ENCODE results near the gene COL25A1.

Gene COL25A1

GRCh38 chr4:108814326-108814725 lies 488.1 kb downstream of the COL25A1 start:
- DNase-seq (ENCODE audit: low read depth), result no peak
- H3K4me3 ChIP-seq (ENCODE audit: low read length), result no peak overlapping the region
- no peak for TF ChIP-seq CTCF (conservative IDR thresholded peaks at IDR 0.05; ENCODE audit: low read depth, low read length)

- DNase-seq (ENCODE audit: low read depth), result no peak
- H3K4me3 ChIP-seq (ENCODE audit: low read length), result no peak overlapping the region
- TF ChIP-seq CTCF (conservative IDR thresholded peaks at IDR 0.05; ENCODE audit: low read depth, low read length), result no peak
Observed at GRCh38 chr4:108813261-108813660, 489.2 kb downstream of the COL25A1 start.

- no peak overlapping the region for H3K4me3 ChIP-seq (ENCODE audit: low read length)
- DNase-seq (ENCODE audit: low read depth), result no peak
- TF ChIP-seq CTCF (conservative IDR thresholded peaks at IDR 0.05; ENCODE audit: low read depth, low read length), result no peak
Observed at GRCh38 chr4:108811486-108811885, 491.0 kb downstream of the COL25A1 start.

- no peak for TF ChIP-seq CTCF (conservative IDR thresholded peaks at IDR 0.05; ENCODE audit: low read depth, low read length)
- H3K4me3 ChIP-seq (ENCODE audit: low read length), result no peak overlapping the region
- no peak for DNase-seq (ENCODE audit: low read depth)
Observed at GRCh38 chr4:108810087-108810486, 492.4 kb downstream of the COL25A1 start.

GRCh38 chr4:108804648-108805273 lies 497.7 kb downstream of the COL25A1 start:
- DNase-seq (ENCODE audit: low read depth), result no peak
- H3K4me3 ChIP-seq (ENCODE audit: low read length), result no peak overlapping the region
- TF ChIP-seq CTCF (conservative IDR thresholded peaks at IDR 0.05; ENCODE audit: low read depth, low read length), result no peak

- no peak for DNase-seq (ENCODE audit: low read depth)
- H3K4me3 ChIP-seq (ENCODE audit: low read length), result no peak overlapping the region
- TF ChIP-seq CTCF (conservative IDR thresholded peaks at IDR 0.05; ENCODE audit: low read depth, low read length), result no peak
Observed at GRCh38 chr4:108799306-108799705, 503.2 kb downstream of the COL25A1 start.

GRCh38 chr4:108796173-108796572 lies 506.3 kb downstream of the COL25A1 start:
- no peak for TF ChIP-seq CTCF (conservative IDR thresholded peaks at IDR 0.05; ENCODE audit: low read depth, low read length)
- no peak overlapping the region for H3K4me3 ChIP-seq (ENCODE audit: low read length)
- DNase-seq (ENCODE audit: low read depth), result no peak
